ENCODE results near the gene DOCK2.

The DOCK2 gene

DNA sequence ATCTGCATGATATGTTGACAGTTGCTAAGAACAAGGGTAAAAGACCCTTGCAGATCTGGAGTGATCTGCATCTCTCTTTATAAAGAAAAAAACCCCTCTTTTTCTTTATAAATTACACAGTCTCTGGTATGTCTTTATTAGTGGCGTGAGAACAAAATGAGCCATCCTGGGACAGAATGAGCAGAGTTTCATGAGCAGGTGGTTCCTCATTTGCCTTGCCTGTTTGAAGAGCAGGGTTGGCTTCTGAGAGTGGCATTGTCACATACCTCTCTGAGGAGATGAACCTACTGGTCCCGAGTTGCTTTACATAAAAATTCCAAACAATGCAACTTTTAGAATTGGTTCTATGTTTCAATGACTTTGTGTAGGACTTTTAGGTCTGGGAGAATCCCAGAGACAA lies 249.0 kb downstream of the DOCK2 start:
- H3K4me3 ChIP-seq (replicated peaks in 1 of 2; ENCODE audit: low read depth in 2 of 2, low read length in 2 of 2) = no peak overlapping the region
- no peak for DNase-seq (ENCODE audit: low read depth in 2 of 2)
- no peak for TF ChIP-seq CTCF (IDR thresholded peaks at IDR 0.05; ENCODE audit: low read depth, low read length)

DNA sequence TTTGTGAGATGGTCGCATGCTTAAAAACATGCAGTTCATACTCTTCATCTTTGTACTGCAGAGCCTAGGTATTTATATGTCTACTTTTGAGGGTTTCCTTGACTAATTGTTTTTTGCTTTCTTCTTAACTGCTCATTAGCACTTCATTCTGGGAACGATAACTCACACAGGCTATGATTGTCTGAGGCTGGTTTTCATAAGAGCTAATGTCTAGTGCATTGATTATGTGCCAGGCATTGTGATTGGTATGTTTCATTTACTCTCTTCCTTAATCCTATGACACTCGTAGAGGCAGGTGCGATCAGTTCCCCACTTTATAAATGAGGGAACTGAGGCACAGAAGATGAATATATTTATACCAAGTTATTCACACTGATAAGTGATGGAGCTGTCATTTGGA lies 249.6 kb downstream of the DOCK2 start:
- no peak for DNase-seq (ENCODE audit: low read depth in 2 of 2)
- TF ChIP-seq CTCF (IDR thresholded peaks at IDR 0.05; ENCODE audit: low read depth, low read length) = no peak
- H3K4me3 ChIP-seq (replicated peaks in 1 of 2; ENCODE audit: low read depth in 2 of 2, low read length in 2 of 2) = no peak overlapping the region

GRCh38 chr5:169889572-169889971 lies 252.5 kb downstream of the DOCK2 start:
- H3K4me3 ChIP-seq (replicated peaks in 1 of 2; ENCODE audit: low read depth in 2 of 2, low read length in 2 of 2) = no peak overlapping the region
- no peak for TF ChIP-seq CTCF (IDR thresholded peaks at IDR 0.05; ENCODE audit: low read depth, low read length)
- no peak for DNase-seq (ENCODE audit: low read depth in 2 of 2)

GRCh38 chr5:169893010-169893409 lies 255.9 kb downstream of the DOCK2 start:
- no peak for TF ChIP-seq CTCF (IDR thresholded peaks at IDR 0.05; ENCODE audit: low read depth, low read length)
- no peak overlapping the region for H3K4me3 ChIP-seq (replicated peaks in 1 of 2; ENCODE audit: low read depth in 2 of 2, low read length in 2 of 2)
- peak in 1 of 2 donors; percentile 29 for DNase-seq (ENCODE audit: low read depth in 2 of 2)

DNA sequence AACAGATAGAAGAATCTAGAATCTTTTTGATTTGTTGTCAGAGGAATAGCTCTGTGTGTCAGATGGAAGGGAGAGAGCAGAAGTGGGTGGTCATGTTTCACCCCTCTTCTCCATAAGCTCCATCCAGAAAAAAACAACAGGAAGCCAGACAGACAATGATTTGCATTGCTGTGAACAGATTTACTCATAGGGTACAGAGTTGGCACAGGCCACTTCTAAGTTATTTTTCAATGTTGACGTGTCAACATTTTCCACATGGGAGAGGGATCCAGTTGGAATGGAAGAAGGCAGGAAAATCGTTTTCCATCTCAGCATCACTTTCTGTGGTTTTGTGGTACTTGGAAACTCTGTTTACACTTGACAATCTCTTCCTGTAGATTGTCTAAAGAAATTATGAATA lies 256.5 kb downstream of the DOCK2 start:
- TF ChIP-seq CTCF (IDR thresholded peaks at IDR 0.05; ENCODE audit: low read depth, low read length) = no peak
- no peak overlapping the region for H3K4me3 ChIP-seq (replicated peaks in 1 of 2; ENCODE audit: low read depth in 2 of 2, low read length in 2 of 2)
- DNase-seq (ENCODE audit: low read depth in 2 of 2) = peak; percentile 66 to 69

GRCh38 chr5:169895926-169896325 lies 258.9 kb downstream of the DOCK2 start:
- DNase-seq (ENCODE audit: low read depth in 2 of 2) = peak; percentile 37 to 70
- no peak for TF ChIP-seq CTCF (IDR thresholded peaks at IDR 0.05; ENCODE audit: low read depth, low read length)
- H3K4me3 ChIP-seq (replicated peaks in 1 of 2; ENCODE audit: low read depth in 2 of 2, low read length in 2 of 2) = no peak overlapping the region

DNA sequence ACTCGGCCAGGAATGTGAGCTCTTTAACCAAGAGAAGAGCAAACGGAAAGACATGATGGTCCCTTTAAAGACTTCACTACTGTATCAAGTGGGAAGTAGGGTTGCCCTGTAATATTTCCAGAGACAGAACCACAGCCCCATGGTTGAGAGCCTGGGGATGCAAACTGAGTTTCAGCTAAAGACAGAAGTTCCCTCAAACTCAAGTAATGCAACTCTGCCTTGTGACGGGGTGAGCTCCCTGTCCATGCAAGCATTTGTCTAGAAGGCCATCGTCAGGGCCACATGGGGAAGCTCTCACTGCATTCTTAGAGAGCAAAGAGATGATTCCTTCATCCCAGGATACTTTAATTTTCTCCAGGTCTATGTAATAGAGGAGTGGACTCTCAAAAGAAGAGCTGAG lies 260.4 kb downstream of the DOCK2 start:
- no peak for TF ChIP-seq CTCF (IDR thresholded peaks at IDR 0.05; ENCODE audit: low read depth, low read length)
- no peak for DNase-seq (ENCODE audit: low read depth in 2 of 2)
- H3K4me3 ChIP-seq (replicated peaks in 1 of 2; ENCODE audit: low read depth in 2 of 2, low read length in 2 of 2) = no peak overlapping the region

Measured in cardiac fibroblast (primary cell).